B cell (primary cell): ENCODE results near the gene PIK3C2G.

Source experiments
- CTCF ChIP-seq: fragments of 200-600 bp; IDR thresholded peaks from one replicate; pipeline ENCODE4 v1.8.0; 2022; ENCODE audit warnings: antibody characterized with exemption, mild to moderate bottlenecking
- EZH2 ChIP-seq: IDR thresholded peaks from 2 replicates; pipeline ENCODE4 v1.6.1; 2012; ENCODE audit warnings: borderline replicate concordance, low read depth, mild to moderate bottlenecking, moderate library complexity, low read length; ENCODE audit not compliant: insufficient read depth, poor library complexity, severe bottlenecking

DNA sequence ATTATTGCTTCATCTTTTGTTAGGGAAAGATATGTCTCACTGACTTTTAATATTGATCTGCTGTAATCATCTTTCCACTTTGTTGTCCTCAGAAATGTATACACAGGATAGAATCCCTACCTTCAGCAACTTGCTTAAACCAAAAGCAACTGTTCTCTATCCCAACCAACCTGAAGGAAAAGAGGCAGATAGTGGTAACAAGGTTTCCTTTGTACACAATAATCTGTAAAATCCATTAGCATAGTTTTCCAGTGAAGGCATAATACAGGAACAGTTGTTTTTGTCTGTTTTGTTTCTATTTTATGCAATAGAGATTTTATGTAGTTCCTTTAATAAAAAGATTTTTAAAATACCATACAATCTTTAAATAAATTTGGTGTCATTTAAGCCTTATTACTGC, 170.5 kb downstream of the PIK3C2G start:
- TF ChIP-seq CTCF = no peak
- TF ChIP-seq EZH2 = no peak
